IPS-18c (cell line): Measurements from ENCODE around the gene TTC23.

ENCODE experiments used
- H3K4me3 ChIP-seq: 2 replicates; pipeline ENCODE4 v1.7.0; 2013; ENCODE audit warnings: low read depth, mild to moderate bottlenecking, low read length, moderate library complexity; ENCODE audit not compliant: insufficient read depth
- H3K9me3 ChIP-seq: one replicate; pipeline ENCODE4 v1.6.1; 2013; ENCODE audit warnings: mild to moderate bottlenecking, low read length, moderate library complexity; ENCODE audit not compliant: control insufficient read depth, insufficient read depth

TTC23 gene

DNA sequence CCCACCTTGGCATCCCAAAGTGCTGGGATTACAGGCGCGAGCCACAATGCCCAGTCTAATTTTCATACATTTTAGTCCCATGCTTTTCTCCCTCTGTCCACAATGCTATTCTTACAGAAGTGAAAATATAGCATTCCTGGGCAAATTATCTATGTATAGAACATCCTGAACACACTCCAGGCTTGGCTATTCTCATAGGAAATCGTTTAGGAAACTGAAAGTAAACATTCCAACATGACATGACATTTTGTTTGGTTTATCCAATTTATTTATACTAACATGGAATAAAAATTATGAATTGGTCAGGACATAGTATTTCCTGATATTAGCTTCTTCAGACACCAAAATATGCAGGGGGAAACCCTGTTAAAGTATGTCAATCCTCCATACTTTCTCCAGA, 91.9 kb downstream of the TTC23 start:
- H3K4me3 ChIP-seq = no peak overlapping the region
- no peaks in the 10 kb centered on the region for H3K9me3 ChIP-seq

DNA sequence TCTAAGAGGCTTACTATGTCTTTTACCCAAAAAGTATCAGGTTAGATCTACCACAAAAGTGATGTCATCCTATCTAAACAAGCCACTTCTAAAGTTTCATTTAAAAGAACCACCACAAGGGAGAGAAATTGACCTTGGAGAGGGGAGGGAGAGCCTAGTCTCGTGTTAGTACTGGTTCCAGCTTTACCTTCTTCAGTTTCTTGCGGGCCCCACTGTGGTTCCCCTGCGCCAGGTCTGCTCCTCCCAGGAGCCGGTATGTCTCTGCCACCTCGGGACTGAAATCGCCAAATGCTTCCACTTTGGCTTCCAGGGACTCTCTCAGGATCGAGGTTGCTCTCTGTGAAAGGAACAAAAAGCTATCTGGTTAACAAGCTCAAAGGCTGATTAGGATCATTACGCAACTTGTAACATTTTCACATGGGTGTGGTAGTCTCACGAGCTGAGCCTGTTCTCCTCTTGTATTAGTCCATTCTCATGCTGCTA, 93.4 kb downstream of the TTC23 start:
- Histone ChIP-seq H3K4me3 (no peak overlapping the region), H3K9me3 (no peaks in the 10 kb centered on the region)

DNA sequence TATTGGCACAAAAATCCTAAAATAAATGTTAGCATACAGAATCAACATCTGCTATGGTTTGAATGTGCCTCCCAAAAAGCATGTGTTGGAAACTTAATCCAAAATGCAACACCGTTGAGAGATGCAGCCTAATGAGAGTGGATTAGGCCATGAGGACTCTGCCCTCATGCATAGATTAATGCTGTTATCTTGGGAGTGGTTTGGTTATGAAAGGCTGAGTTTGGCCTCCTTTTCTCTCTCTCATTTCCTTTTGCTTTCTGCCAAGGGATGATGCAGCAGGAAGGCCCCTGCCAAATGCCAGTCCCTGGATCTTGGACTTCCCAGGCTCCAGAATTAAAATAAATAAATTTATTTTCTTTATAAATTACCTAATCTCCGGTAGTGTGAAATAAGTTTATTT, 95.1 kb downstream of the TTC23 start:
- no peak overlapping the region for H3K4me3 ChIP-seq
- no peaks in the 10 kb centered on the region for H3K9me3 ChIP-seq

DNA sequence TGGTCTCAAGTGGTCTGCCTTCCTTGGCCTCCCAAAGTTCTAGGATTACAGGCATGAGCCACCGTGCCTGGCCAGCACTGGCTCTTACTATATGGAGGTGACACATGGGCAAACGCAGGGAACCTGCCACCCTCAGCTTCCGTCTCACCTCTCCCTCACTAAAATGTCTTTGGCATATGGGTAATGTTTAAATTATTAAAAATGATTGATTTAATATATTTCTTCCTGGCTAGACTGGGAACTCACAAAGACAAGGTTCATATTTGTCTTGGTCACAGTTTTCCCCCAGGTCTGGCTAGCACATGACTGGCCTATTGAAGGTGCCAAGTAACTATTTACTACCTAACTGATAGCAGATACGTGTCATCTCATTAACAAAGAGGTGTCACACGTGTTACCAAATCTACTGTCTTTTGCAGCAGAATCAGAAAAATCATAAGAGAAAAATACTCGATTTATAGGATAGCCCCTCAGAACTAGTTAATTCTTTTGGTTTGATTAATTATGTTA, 96.3 kb downstream of the TTC23 start:
- H3K9me3 ChIP-seq = no peaks in the 10 kb centered on the region
- no peak overlapping the region for H3K4me3 ChIP-seq

DNA sequence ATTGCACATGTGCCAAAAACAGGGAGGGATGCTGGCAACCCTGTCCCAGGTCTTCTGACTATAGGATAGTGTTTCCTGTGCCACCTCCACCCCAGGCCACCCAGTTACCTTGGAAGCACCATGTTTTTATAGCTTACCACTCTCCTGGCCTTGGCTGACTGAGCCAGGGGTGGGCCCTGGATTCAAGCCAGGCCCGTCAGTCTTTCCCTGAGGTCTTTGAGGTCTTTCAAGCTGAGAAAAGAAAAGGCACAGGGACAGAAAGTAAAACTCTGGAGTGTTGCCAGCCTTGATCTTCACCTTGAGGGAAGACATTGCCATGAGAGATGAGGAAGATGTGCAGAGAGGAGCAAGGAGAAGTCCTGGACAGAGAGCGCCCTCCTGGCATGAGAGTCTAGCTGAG, 98.2 kb downstream of the TTC23 start:
- Histone ChIP-seq H3K9me3 (no peaks in the 10 kb centered on the region), H3K4me3 (no peak overlapping the region)

DNA sequence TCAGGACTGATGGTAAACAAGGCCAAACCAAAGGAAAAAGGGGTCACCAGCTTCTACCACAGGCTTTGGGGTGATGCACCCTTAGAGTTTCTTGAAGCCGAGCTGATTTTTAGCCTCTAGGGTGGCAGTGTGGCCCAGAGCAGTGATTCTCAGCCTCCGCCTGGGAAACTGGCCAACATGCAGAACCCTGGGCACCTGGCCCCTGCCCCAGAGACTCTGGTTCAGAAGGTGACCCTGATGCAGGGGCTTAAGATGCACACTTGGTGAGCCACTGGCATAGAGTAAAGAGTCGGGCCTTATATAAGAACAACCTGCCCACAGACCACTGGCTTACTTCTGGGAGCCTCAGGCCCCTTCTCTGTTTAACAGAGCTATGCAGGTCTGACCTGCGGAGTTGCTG, 100.0 kb downstream of the TTC23 start:
- no peak overlapping the region for H3K4me3 ChIP-seq
- no peaks in the 10 kb centered on the region for H3K9me3 ChIP-seq

DNA sequence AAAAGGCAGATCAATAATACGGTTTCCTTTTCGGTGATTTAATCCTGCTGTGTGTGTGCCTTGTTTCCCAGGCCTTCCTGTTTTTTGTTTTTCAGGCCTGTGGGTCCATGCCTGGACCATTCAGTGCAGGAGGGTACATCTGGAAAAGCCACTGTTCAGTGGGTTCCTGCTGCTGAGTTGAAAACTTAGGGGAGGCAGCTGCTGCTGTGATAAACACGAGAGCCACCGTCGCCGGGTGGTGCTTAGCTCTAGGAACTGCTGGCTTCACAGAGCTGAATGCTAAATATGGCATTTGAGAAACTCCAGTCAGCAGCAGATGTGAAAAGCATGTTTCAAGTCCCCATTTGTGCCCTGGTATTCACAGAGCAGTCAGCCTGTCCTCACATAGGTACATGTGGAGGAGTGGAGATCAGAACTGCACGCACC, 100.5 kb downstream of the TTC23 start:
- H3K4me3 ChIP-seq = no peak overlapping the region
- H3K9me3 ChIP-seq = no peaks in the 10 kb centered on the region

DNA sequence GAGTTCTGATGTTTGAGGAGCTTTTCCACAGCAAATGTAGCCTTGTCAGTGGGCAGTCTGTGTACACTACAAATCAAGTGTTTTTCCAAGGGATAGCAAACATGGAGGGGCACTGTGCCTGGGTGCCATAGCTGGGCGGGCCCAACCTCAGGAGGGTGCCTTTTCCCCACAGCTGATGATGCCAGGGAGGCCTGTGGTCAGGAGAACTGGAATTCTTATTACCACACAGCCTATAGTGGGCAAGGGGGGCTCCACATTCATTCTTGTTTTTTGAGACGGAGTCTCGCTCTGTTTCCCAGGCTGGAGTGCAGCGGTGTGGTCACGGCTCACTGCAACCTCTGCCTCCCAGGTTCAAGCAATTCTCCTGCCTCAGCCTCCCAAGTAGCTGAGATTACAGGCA, 102.7 kb downstream of the TTC23 start:
- Histone ChIP-seq H3K4me3 (no peak overlapping the region), H3K9me3 (no peaks in the 10 kb centered on the region)

DNA sequence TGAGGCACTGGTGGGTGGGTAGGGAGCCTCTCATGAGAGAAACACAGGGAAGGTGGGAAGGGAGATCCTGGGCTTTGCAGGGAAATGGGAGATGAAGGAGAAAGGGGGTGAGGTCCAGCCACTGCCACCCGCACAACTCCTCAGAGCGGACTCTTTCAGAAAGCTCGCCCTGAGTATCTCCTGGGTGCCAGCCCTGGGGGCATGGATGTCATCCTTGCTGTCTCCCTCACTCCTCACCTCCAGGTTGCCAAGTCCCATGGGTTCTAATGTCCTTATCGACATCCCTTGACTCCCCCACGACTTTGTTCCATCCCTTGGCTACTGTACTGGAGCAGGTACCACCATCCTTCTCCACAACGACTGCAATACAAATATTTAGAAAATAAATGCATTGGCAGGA, 103.6 kb downstream of the TTC23 start:
- H3K9me3 ChIP-seq = no peaks in the 10 kb centered on the region

DNA sequence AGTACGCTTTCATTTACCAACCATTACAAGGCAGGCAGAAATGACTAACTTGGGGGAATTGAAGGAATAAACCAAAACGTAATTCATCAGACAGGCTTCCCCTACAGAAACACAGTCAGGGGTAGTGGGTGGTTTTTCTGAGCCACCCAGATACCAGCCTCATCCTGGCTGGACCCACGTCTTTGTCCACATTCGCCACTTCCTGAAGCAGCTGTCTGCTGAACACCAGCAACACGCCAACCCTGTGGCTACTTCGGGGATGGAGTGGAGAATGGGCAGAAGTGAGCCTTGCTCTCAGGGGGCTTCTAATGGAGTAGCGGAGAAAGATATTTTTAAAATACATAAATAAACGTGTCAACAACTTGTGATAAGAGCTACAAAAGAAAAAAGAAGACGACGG, 104.4 kb downstream of the TTC23 start:
- Histone ChIP-seq H3K4me3 (no peak overlapping the region), H3K9me3 (no peaks in the 10 kb centered on the region)

More for the DNA sequence above, 103.6 kb downstream of the TTC23 start:
- no peak overlapping the region for H3K4me3 ChIP-seq

DNA sequence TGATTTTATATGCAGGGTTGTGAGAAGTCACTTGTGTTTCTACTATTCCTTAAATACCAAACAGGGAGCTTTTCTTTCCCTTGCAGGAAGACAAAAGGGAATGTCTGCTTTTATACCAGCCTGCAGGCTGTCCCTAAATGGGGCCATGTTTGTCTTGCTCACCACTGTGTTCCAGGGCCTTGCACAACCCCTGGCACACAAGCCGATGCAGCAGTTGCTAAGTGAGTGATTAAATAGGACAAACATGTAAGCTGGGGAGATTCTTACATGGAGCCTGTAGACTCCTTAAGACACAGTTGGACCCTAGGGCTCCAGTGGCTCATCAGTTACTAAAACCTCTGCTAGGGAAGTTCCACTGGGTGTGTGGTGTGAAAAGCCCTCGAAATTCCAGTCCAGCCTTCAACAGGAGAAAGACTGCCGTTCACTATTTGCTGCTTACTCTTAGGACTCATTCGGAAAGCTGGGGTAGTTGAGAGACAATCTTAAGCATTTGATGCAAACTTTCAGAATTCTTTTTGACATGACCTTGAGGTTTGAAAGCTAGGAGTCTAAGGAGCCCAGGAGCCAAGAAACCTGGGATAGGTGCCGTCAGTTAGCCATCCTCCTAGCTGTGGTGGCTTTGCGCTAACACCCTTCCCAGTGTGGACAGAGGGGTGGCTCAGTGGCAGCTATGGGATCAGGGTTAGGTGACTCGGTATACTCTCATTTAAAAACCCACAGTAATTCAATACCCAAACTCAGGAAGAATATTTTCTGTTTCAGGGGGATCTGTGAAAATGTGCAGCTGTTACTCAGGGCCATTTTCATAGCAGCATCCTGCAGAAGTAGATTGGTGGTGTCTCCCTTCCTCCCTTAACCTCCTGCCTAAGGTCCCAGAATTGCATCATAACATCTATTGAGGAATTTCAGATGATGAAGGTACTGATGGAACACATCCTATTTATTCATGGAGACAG, 105.4 kb downstream of the TTC23 start:
- H3K4me3 ChIP-seq = no peak overlapping the region
- H3K9me3 ChIP-seq = no peaks in the 10 kb centered on the region

DNA sequence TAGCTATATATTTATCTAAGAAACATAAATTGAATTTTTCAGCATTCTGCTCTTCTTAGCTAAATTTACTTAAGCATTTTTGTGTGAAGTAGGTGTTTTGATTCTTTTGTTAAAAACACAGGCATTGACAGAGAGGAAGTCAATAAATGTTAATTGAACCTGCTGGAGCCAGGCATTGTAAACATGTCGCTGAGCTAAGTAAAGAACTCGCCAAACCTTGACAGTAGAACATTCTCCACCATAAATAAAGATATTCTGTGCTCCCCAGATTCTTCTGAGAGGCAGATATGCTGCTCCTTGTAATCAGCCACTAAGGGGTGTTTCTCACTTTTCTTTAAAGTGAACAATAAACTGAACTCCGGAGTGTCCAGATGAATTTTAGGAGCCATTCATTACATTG, 106.1 kb downstream of the TTC23 start:
- Histone ChIP-seq H3K9me3 (no peaks in the 10 kb centered on the region), H3K4me3 (no peak overlapping the region)

DNA sequence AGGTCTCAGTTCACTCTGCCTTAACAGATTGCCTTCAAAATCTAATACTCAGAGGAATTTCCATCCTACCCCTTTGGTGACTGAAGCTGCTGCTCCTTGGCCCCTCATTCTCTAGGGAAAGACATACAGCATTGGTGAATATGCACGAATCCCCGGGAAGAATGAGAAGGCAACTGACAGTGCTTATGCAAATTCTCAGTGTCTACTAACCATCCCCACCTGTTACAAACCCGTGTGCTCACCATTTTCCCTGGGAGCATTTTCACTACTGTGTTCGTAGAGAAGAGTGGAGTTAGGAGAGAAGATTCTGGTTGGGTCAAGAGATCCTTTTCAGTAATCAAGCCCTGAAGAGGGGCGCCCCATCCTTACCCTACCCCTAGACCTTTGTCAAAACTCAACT, 106.8 kb downstream of the TTC23 start:
- H3K4me3 ChIP-seq = no peak overlapping the region
- H3K9me3 ChIP-seq = no peaks in the 10 kb centered on the region

DNA sequence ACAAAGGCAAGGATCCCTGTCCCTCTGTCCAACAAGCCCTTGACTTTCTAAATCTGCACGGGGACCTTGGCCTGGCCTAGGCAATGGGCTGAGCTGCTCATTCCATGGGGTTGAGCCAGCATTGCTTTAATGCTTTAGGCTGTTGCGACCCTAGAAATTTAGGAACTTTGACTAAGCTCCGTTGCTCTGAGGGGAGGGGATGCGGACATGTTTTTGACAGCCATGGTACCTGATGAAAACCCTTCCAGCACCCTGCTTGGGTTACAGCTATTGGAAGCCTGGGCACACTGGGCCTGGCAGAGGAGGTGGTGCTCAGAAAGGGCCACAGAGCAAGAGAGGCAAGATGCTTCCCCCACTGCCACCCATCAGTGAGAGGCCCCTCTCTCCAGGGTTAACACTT, 107.4 kb downstream of the TTC23 start:
- H3K4me3 ChIP-seq = no peak overlapping the region
- no peaks in the 10 kb centered on the region for H3K9me3 ChIP-seq

DNA sequence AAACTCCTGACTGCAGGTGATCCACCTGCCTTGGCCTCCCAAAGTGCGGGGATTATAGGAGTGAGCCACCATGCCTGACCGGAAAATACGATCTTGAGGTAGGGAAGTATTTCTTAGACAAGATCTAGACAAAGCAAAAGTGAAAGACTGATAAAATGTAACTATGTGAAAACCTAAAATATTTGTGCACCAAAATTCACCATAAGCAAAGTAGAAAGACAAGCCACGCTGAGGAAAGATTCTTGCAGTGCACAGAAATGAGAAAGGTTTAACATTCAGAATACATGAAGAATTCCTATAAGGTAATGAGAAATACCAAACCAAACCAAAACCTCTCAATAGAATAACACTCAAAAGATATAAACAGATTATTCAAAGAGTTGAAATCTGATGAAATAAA, 108.8 kb downstream of the TTC23 start:
- H3K4me3 ChIP-seq = no peak overlapping the region
- H3K9me3 ChIP-seq = no peaks in the 10 kb centered on the region

DNA sequence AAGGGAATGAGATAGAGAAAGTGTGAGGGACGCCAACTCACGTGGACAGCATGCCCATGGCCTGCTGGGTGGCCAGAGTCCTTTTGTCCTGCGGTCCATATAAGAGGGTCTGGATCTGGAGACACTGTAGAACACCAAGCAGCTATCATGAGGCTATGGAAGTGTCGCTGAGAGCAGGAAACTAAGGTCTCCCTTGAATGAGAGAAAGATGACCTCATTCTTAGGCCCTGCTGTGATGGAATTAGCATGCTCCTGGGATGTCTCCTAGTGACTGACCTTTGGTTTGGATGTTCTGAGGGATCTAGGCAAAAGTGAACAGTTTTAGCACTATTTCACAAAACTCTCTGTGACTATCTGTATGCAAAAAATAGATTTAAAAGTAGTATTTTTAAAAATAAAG, 110.1 kb downstream of the TTC23 start:
- no peak overlapping the region for H3K4me3 ChIP-seq
- H3K9me3 ChIP-seq = no peaks in the 10 kb centered on the region

DNA sequence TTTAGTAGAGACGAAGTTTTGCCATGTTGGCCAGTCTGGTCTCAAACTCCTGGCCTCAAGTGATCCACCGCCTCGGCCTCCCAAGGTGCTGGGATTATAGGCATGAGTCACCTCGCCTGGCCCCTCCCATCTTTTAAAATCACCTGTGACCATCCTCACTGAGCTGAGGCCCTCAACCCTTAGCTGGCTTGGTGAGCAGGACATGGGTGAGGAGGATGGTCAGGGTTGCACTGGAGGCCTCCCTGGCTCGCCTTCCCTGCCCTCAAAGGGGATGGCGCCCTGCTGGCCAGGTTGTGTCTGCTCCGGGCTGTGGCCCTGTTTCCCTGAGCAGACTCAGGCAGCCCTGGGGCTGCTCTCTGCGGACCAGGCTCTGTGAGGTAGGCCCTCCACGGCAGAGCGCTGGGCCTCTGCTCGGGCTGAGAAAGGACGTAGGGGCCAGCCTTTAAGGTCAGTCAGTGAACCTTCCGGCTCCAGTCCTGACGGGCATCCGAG, 110.8 kb downstream of the TTC23 start:
- no peak overlapping the region for H3K4me3 ChIP-seq
- no peaks in the 10 kb centered on the region for H3K9me3 ChIP-seq

DNA sequence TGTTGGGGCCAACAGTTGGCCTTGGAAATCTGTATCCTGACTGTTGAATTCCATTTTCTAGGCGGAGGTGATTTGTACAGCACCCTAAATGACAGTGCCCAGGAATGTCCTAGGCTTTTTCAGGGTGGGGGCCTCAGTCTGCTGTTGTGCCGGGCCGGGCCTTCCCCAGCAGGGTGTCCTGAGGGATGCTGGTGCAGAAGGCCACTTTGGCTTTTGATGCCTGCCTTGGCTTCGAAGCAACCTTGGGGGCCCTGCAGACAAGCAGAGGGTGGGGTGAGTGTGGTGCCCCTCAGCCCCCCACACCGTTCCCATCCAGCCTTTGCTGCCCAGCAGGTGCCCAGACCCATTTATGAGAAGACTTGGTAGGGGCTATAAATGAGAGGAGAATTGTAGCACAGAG, 111.5 kb downstream of the TTC23 start:
- Histone ChIP-seq H3K4me3 (no peak overlapping the region), H3K9me3 (no peaks in the 10 kb centered on the region)
